ENCODE measurements around the gene VPS52. TPM values are rescaled to one million over a fixed set of nuclear protein-coding genes. Genes with fewer than 3 reads are reported as not detected.

The VPS52 gene
- total RNA-seq, 1 experiment from 2014 or later: 58.2 TPM

DNA sequence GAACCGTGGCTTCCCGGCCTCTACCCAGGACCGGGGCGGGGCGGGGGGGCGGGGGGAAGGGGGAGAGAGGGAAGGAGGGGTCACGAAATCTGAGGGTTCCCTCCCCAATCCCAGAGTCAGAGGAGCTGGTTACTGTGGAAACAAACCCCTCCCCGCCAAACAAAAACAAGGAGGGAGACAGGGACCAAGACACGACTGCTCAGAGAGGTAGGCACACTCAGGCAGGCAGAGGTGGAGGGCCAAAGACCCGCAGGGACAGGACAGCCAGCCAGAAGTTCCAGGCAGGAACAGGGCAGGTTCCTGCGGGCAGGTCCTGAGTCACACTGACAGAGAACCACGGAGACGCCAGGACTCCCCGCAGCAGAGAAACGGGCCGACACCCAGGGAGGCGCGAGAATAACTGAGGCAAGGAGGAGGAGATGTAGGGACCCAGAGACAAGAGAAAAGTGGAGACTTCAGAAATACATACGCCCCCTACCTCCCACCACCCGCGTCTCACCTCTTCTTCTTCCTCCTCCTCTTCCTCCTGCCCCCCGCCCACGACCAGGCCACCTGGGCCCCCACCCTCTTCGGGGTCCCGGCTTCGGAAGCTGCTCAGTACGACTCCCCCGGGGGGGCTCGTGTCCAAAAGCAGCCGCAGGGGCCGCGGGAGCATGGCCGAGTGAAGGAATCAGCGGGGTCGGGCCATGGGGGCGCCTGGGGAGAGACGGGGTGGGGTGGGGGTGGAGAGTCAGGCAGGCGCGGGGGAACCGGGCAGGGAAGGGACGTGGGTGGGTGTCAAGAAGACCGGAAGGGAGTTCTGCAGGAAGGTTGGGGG, 26.5 kb upstream of the VPS52 start:
- no peaks in the 10 kb centered on the region for H4K20me1 ChIP-seq (ENCODE audit: insufficient read depth)
- intact Hi-C loops (cut with micrococcal nuclease): loop anchor here (1.0 to 5.0 kb wide), 4 partner anchors 17 to 129 kb away; partner anchors contain the start of genes PHF1, RXRB, SLC39A7 and TAPBP
- H3K9ac ChIP-seq (ENCODE audit: low read length): peak overlapping the region; percentile 84
- H2AFZ ChIP-seq (ENCODE audit: low read depth, low read length, poor library complexity, severe bottlenecking): no peak overlapping the region
- peaks cover 0 to 7% of the 10 kb centered on the region in 2 experiments; a peak in 1 of 4 replicates for H3K36me3 ChIP-seq (ENCODE audit: control insufficient read depth in 1 of 2, insufficient read depth in 2 of 2, low read length in 2 of 2)
- H3K9me2 ChIP-seq (ENCODE audit: insufficient read depth): no peaks in the 10 kb centered on the region
- CTCF ChIA-PET: interaction anchor here (0.9 to 1.6 kb wide), 5 partner anchors 9 to 93 kb away, joined by 3 to 10 read pairs (median 5); partner anchors contain the start of genes B3GALT4, HSD17B8, PFDN6 and WDR46
- no TSS peak for BruUV-seq (replicated peaks)
- H3K4me2 ChIP-seq (ENCODE audit: low read length): peak overlapping the region; percentile 100
- RAD21 ChIA-PET (ENCODE audit: low non-redundant PET in 1 of 2, low total read pairs in 2 of 2, uncharacterized antibody in 2 of 2, unreplicated experiment in 2 of 2): no interaction called here
- DNase-seq (ENCODE audit: low read depth, low spot score): peak; percentile 80
- peak overlapping the region; percentile 76 to 85 for H3K4me3 ChIP-seq (replicated peaks in 1 of 2; ENCODE audit: low read depth in 1 of 2, low read length in 2 of 2)
- peak; percentile 58 for ATAC-seq
- no peaks in the 10 kb centered on the region for H3K9me3 ChIP-seq (ENCODE audit: control insufficient read depth in 1 of 2, insufficient read depth in 1 of 2, low read depth in 1 of 2, low read length in 2 of 2)
- H3K4me1 ChIP-seq (ENCODE audit: control insufficient read depth in 1 of 2, insufficient read depth in 2 of 2, low read length in 2 of 2): peaks cover 6 to 26% of the 10 kb centered on the region in 2 experiments; a peak in 3 of 4 replicates
- peak overlapping the region; percentile 96 for H3K27ac ChIP-seq (ENCODE audit: low read depth, low read length)
- no peaks in the 10 kb centered on the region for H3K27me3 ChIP-seq (ENCODE audit: insufficient read depth, low read length)
- peak; percentile 76 for TF ChIP-seq POLR2AphosphoS5 (IDR thresholded peaks at IDR 0.05; ENCODE audit: low read depth, low read length)
- TF ChIP-seq CBX3 (IDR thresholded peaks at IDR 0.05; ENCODE audit: low read depth): no peak
- TF ChIP-seq POLR2A (IDR thresholded peaks at IDR 0.05; ENCODE audit: borderline replicate concordance, extremely low read depth, insufficient read depth, insufficient read length): peak; percentile 61
- POLR2A ChIA-PET: interaction anchor here (1.0 to 1.6 kb wide), 4 partner anchors 9 to 21 kb away, joined by 7 to 13 read pairs (median 10); partner anchors contain the start of genes B3GALT4, PFDN6, WDR46 and ZBTB22
- H3K79me2 ChIP-seq (ENCODE audit: insufficient read depth, low read length): peaks cover 21% of the 10 kb centered on the region

DNA sequence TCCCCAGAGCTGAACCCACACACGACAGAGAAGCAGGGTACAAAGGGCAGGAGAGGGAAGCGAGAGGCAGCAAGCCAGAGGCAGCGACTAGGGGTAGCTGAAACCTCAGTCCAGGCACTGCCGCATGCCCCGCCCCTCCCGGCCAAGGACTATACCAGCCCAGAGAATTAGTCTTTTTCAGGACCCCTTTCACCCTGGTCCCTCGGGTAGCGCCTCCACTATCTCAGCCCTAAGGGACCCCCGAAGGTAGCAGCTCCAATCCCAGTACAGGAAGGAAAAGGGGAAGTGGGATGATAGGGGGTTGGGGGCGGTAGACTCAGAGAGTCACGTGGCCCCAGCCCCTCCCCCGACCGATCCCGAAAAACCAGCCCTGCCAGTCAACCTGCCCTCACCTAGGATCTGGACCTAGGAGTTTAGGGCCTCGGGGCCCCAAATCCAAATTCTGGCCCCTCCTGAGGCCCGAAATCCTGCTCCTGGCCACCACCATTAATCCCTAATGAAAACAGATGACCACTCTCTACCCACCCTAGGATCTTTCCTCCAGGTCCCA, 25.8 kb upstream of the VPS52 start:
- no peaks in the 10 kb centered on the region for H4K20me1 ChIP-seq (ENCODE audit: insufficient read depth)
- peak overlapping the region; percentile 96 for H3K27ac ChIP-seq (ENCODE audit: low read depth, low read length)
- POLR2A ChIA-PET: interaction anchor here (1.0 to 1.6 kb wide), 4 partner anchors 8 to 20 kb away, joined by 4 to 11 read pairs (median 8); partner anchors contain the start of genes B3GALT4, PFDN6, WDR46 and ZBTB22
- peak overlapping the region; percentile 100 for H3K4me2 ChIP-seq (ENCODE audit: low read length)
- H3K36me3 ChIP-seq (ENCODE audit: control insufficient read depth in 1 of 2, insufficient read depth in 2 of 2, low read length in 2 of 2): peaks cover 0 to 7% of the 10 kb centered on the region in 2 experiments; a peak in 2 of 4 replicates
- peak overlapping the region; percentile 84 for H3K9ac ChIP-seq (ENCODE audit: low read length)
- no peak overlapping the region for H2AFZ ChIP-seq (ENCODE audit: low read depth, low read length, poor library complexity, severe bottlenecking)
- no peaks in the 10 kb centered on the region for H3K27me3 ChIP-seq (ENCODE audit: insufficient read depth, low read length)
- no peak for DNase-seq (ENCODE audit: low read depth, low spot score)
- BruUV-seq (replicated peaks): no TSS peak
- intact Hi-C loops (cut with micrococcal nuclease): loop anchor here (5.0 kb wide), 2 partner anchors 115 to 130 kb away; partner anchors contain the start of gene PHF1
- H3K4me1 ChIP-seq (ENCODE audit: control insufficient read depth in 1 of 2, insufficient read depth in 2 of 2, low read length in 2 of 2): peaks cover 6 to 26% of the 10 kb centered on the region in 2 experiments; a peak in 3 of 4 replicates
- H3K9me2 ChIP-seq (ENCODE audit: insufficient read depth): no peaks in the 10 kb centered on the region
- ATAC-seq: peak; percentile 59
- TF ChIP-seq ZFX (IDR thresholded peaks at IDR 0.05) (0 out of 2 replicates have a peak, but pooled peaks have one; percentile 30), SP1 (IDR thresholded peaks at IDR 0.05; ENCODE audit: low read depth) (no peak)
- H3K9me3 ChIP-seq (ENCODE audit: control insufficient read depth in 1 of 2, insufficient read depth in 1 of 2, low read depth in 1 of 2, low read length in 2 of 2): no peaks in the 10 kb centered on the region
- peak overlapping the region; percentile 76 to 85 for H3K4me3 ChIP-seq (replicated peaks in 1 of 2; ENCODE audit: low read depth in 1 of 2, low read length in 2 of 2)
- CTCF ChIA-PET: interaction anchor here (0.9 to 1.6 kb wide), 4 partner anchors 8 to 93 kb away, joined by 3 to 6 read pairs (median 4); partner anchors contain the start of genes B3GALT4, HSD17B8, PFDN6 and WDR46
- peaks cover 21% of the 10 kb centered on the region for H3K79me2 ChIP-seq (ENCODE audit: insufficient read depth, low read length)
- RAD21 ChIA-PET (ENCODE audit: low non-redundant PET in 1 of 2, low total read pairs in 2 of 2, uncharacterized antibody in 2 of 2, unreplicated experiment in 2 of 2): no interaction called here

Data from HCT116 (cell line).